Measurements from ENCODE around the gene TRIM34.
"Not testable (repeated sequence)": the region's sequence is repeated elsewhere in the genome, so short reads cannot be mapped to it uniquely, and the experiment has no call there.

Gene TRIM34

GRCh38 chr11:5688482-5688881, 63.7 kb downstream of the TRIM34 start:
- DNase-seq, result no peak

- DNase-seq, result peak; percentile 72
Measured at GRCh38 chr11:5689551-5689983, 64.8 kb downstream of the TRIM34 start, which contains the start of gene TRIM22. TRIM22 (plus strand) TSS chr11:5689790; CDS start chr11:5696233, 6,443 bp downstream.

- no peak for DNase-seq
Measured at GRCh38 chr11:5690216-5690615, 65.4 kb downstream of the TRIM34 start.

- no peak for DNase-seq
Measured at GRCh38 chr11:5690736-5691135, 65.9 kb downstream of the TRIM34 start.

- not testable (repeated sequence) for DNase-seq
Measured at GRCh38 chr11:5691238-5691963, 66.6 kb downstream of the TRIM34 start.

- DNase-seq, result peak; percentile 21
Measured at GRCh38 chr11:5691964-5692361, 67.2 kb downstream of the TRIM34 start.
